HS-5 (cell line): Measurements from ENCODE around the gene IQGAP1.
"Not testable (repeated sequence)": the region's sequence is repeated elsewhere in the genome, so short reads cannot be mapped to it uniquely, and the experiment has no call there.

Experiments used
- DNase-seq: peaks from one replicate; pipeline ENCODE4 v3.0.0-alpha.2; 2012; ENCODE audit warnings: low read depth

Gene IQGAP1

GRCh38 chr15:90387534-90388461, at the start of gene IQGAP1:
TSS of gene IQGAP1 (plus strand) at chr15:90388242. CDS start at chr15:90388342, 100 bp downstream.
- DNase-seq, result peak; percentile 76

- no peak for DNase-seq
These were observed 49.5 kb upstream of the IQGAP1 start for GRCh38 chr15:90338532-90338931.

- no peak for DNase-seq
These were observed 47.7 kb upstream of the IQGAP1 start for GRCh38 chr15:90340345-90340744.

GRCh38 chr15:90343302-90343790, 44.7 kb upstream of the IQGAP1 start:
- peak; percentile 39 for DNase-seq

GRCh38 chr15:90344662-90345061, 43.4 kb upstream of the IQGAP1 start:
- DNase-seq, result no peak

- DNase-seq, result no peak
These were observed 42.2 kb upstream of the IQGAP1 start for GRCh38 chr15:90345857-90346256.

GRCh38 chr15:90347431-90348065, 40.5 kb upstream of the IQGAP1 start:
- DNase-seq, result not testable (repeated sequence)

GRCh38 chr15:90348456-90348855, 39.6 kb upstream of the IQGAP1 start:
- no peak for DNase-seq

GRCh38 chr15:90349072-90349471, 39.0 kb upstream of the IQGAP1 start:
- DNase-seq, result no peak

- DNase-seq, result no peak
These were observed 38.2 kb upstream of the IQGAP1 start for GRCh38 chr15:90349821-90350220.

GRCh38 chr15:90351479-90352106, 36.4 kb upstream of the IQGAP1 start:
- DNase-seq, result no peak

GRCh38 chr15:90352107-90352893, 35.7 kb upstream of the IQGAP1 start, which contains the start of gene ZNF774:
TSS of gene ZNF774 (plus strand) at chr15:90352284. CDS start at chr15:90354661, 2,377 bp downstream.
- peak; percentile 88 for DNase-seq

- no peak for DNase-seq
These were observed 33.1 kb upstream of the IQGAP1 start for GRCh38 chr15:90354986-90355385.

GRCh38 chr15:90358124-90359033, 29.7 kb upstream of the IQGAP1 start:
- peak; percentile 9 for DNase-seq

- no peak for DNase-seq
These were observed 27.3 kb upstream of the IQGAP1 start for GRCh38 chr15:90360746-90361145.

GRCh38 chr15:90362936-90363212, 25.2 kb upstream of the IQGAP1 start:
- DNase-seq, result peak; percentile 69

GRCh38 chr15:90364251-90364650, 23.8 kb upstream of the IQGAP1 start:
- peak; percentile 64 for DNase-seq

GRCh38 chr15:90365414-90366055, 22.5 kb upstream of the IQGAP1 start:
- DNase-seq, result no peak

GRCh38 chr15:90367576-90367975, 20.5 kb upstream of the IQGAP1 start:
- no peak for DNase-seq

- DNase-seq, result no peak
These were observed 13.0 kb upstream of the IQGAP1 start for GRCh38 chr15:90375071-90375470.
